ENCODE measurements around the gene PRRX1. TPM values are rescaled to one million over a fixed set of nuclear protein-coding genes. Genes with fewer than 3 reads are reported as not detected.

The PRRX1 gene
- total RNA-seq, result 10 to 100 TPM; 25.4 to 44.0 (median 40.6) TPM

GRCh38 chr1:170664093-170664827, at the start of gene PRRX1:
PRRX1 (plus strand) TSS chr1:170664131; CDS start chr1:170664219, 88 bp downstream.
- no peak for DNase-seq (ENCODE audit: low spot score)
- peak; percentile 16 for ATAC-seq (ENCODE audit: low FRiP score)
- TF ChIP-seq CTCF (IDR thresholded peaks at IDR 0.05), result no peak

GRCh38 chr1:170617591-170618330, 46.2 kb upstream of the PRRX1 start:
- DNase-seq (ENCODE audit: low spot score) (no peak), ATAC-seq (ENCODE audit: low FRiP score) (no peak)
- no peak for TF ChIP-seq CTCF (IDR thresholded peaks at IDR 0.05)

GRCh38 chr1:170618421-170618820, 45.5 kb upstream of the PRRX1 start:
- no peak for TF ChIP-seq CTCF (IDR thresholded peaks at IDR 0.05)
- ATAC-seq (ENCODE audit: low FRiP score), result no peak
- DNase-seq (ENCODE audit: low spot score), result no peak

- DNase-seq (ENCODE audit: low spot score) (no peak), ATAC-seq (ENCODE audit: low FRiP score) (no peak)
- no peak for TF ChIP-seq CTCF (IDR thresholded peaks at IDR 0.05)
Measured at GRCh38 chr1:170619241-170620028, 44.5 kb upstream of the PRRX1 start.

- DNase-seq (ENCODE audit: low spot score) (no peak), ATAC-seq (ENCODE audit: low FRiP score) (no peak)
- no peak for TF ChIP-seq CTCF (IDR thresholded peaks at IDR 0.05)
Measured at GRCh38 chr1:170620164-170620563, 43.8 kb upstream of the PRRX1 start.

- DNase-seq (ENCODE audit: low spot score) (no peak), ATAC-seq (ENCODE audit: low FRiP score) (no peak)
- no peak for TF ChIP-seq CTCF (IDR thresholded peaks at IDR 0.05)
Measured at GRCh38 chr1:170623171-170623570, 40.8 kb upstream of the PRRX1 start.
